Measurements from ENCODE around the gene LSP1. TPM values are rescaled to one million over a fixed set of nuclear protein-coding genes. Genes with fewer than 3 reads are reported as not detected.

The LSP1 gene
- polyA plus RNA-seq, 1 donor from 2014 or later: not detected

- no peaks in the 10 kb centered on the region for H3K9me2 ChIP-seq (ENCODE audit: insufficient read depth, low read length)
- no peaks in the 10 kb centered on the region for H3K79me2 ChIP-seq (replicated peaks; ENCODE audit: insufficient read depth, low read length)
- H2AFZ ChIP-seq (ENCODE audit: low read depth, low read length): no peak overlapping the region
- H3K9me3 ChIP-seq (ENCODE audit: low read length): no peaks in the 10 kb centered on the region
- no peaks in the 10 kb centered on the region for H3K27me3 ChIP-seq (ENCODE audit: insufficient read depth, low read depth, low read length)
- H3K9ac ChIP-seq (ENCODE audit: low read length): no peak overlapping the region
- no peaks in the 10 kb centered on the region for H4K20me1 ChIP-seq (ENCODE audit: insufficient read depth)
- no peak overlapping the region for H3K4me3 ChIP-seq (ENCODE audit: low read length)
- H3K4me2 ChIP-seq (ENCODE audit: low read length): no peak overlapping the region
- H3K36me3 ChIP-seq (ENCODE audit: insufficient read depth, low read length): no peaks in the 10 kb centered on the region
- H3F3A ChIP-seq (ENCODE audit: insufficient read depth, low read length, poor library complexity, severe bottlenecking): no peaks in the 10 kb centered on the region
- TF ChIP-seq POLR2AphosphoS5 (IDR thresholded peaks at IDR 0.05) (no peak), SMC3 (conservative IDR thresholded peaks at IDR 0.05; ENCODE audit: poor library complexity) (no peak), EZH2 (IDR thresholded peaks at IDR 0.05; ENCODE audit: borderline replicate concordance, insufficient read depth, low read length, poor library complexity, severe bottlenecking) (no peak), MXI1 (conservative IDR thresholded peaks at IDR 0.05; ENCODE audit: poor library complexity, severe bottlenecking) (no peak), EP300 (conservative IDR thresholded peaks at IDR 0.05; ENCODE audit: poor library complexity, severe bottlenecking) (no peak), REST (IDR thresholded peaks at IDR 0.05; ENCODE audit: borderline replicate concordance) (no peak), RAD21 (conservative IDR thresholded peaks at IDR 0.05) (no peak), CTCF (IDR thresholded peaks at IDR 0.05; ENCODE audit: poor library complexity, severe bottlenecking) (no peak), TAF1 (IDR thresholded peaks at IDR 0.05; ENCODE audit: low read depth) (no peak)
- H3K27ac ChIP-seq (ENCODE audit: low read length): no peak overlapping the region
Measured at GRCh38 chr11:1830322-1831223, 22.3 kb upstream of the LSP1 start.

GRCh38 chr11:1831338-1832210 lies 21.3 kb upstream of the LSP1 start:
- Histone ChIP-seq H3K36me3 (ENCODE audit: insufficient read depth, low read length) (no peaks in the 10 kb centered on the region), H3K9ac (ENCODE audit: low read length) (no peak overlapping the region), H3K27ac (ENCODE audit: low read length) (no peak overlapping the region), H2AFZ (ENCODE audit: low read depth, low read length) (no peak overlapping the region), H3K4me3 (ENCODE audit: low read length) (no peak overlapping the region), H3F3A (ENCODE audit: insufficient read depth, low read length, poor library complexity, severe bottlenecking) (no peaks in the 10 kb centered on the region), H3K9me3 (ENCODE audit: low read length) (no peaks in the 10 kb centered on the region), H3K4me2 (ENCODE audit: low read length) (no peak overlapping the region), H3K27me3 (ENCODE audit: insufficient read depth, low read depth, low read length) (no peaks in the 10 kb centered on the region), H3K9me2 (ENCODE audit: insufficient read depth, low read length) (no peaks in the 10 kb centered on the region), H4K20me1 (ENCODE audit: insufficient read depth) (no peaks in the 10 kb centered on the region), H3K79me2 (replicated peaks; ENCODE audit: insufficient read depth, low read length) (no peaks in the 10 kb centered on the region)
- TF ChIP-seq EZH2 (IDR thresholded peaks at IDR 0.05; ENCODE audit: borderline replicate concordance, insufficient read depth, low read length, poor library complexity, severe bottlenecking) (no peak), RAD21 (conservative IDR thresholded peaks at IDR 0.05) (no peak), SMC3 (conservative IDR thresholded peaks at IDR 0.05; ENCODE audit: poor library complexity) (no peak), TAF1 (IDR thresholded peaks at IDR 0.05; ENCODE audit: low read depth) (no peak), MXI1 (conservative IDR thresholded peaks at IDR 0.05; ENCODE audit: poor library complexity, severe bottlenecking) (no peak), POLR2AphosphoS5 (IDR thresholded peaks at IDR 0.05) (no peak), EP300 (conservative IDR thresholded peaks at IDR 0.05; ENCODE audit: poor library complexity, severe bottlenecking) (no peak), REST (IDR thresholded peaks at IDR 0.05; ENCODE audit: borderline replicate concordance) (no peak), CTCF (IDR thresholded peaks at IDR 0.05; ENCODE audit: poor library complexity, severe bottlenecking) (no peak)

Data from neural cell (in vitro differentiated cells).